ENCODE data around the gene SULT1A2. TPM values are rescaled to one million over a fixed set of nuclear protein-coding genes. Genes with fewer than 3 reads are reported as not detected.
"Not testable (repeated sequence)": the region's sequence is repeated elsewhere in the genome, so short reads cannot be mapped to it uniquely, and the experiment has no call there.

SULT1A2 gene
- polyA plus RNA-seq, 2 of the 4 experiments (the other 2 are of a cell fraction), result 0.06 to 0.09 TPM

- TF ChIP-seq RFX5 (IDR thresholded peaks at IDR 0.05) (no peak), CBX2 (IDR thresholded peaks at IDR 0.05; ENCODE audit: borderline replicate concordance, low read depth) (no peak), PHF8 (IDR thresholded peaks at IDR 0.05; ENCODE audit: borderline replicate concordance, low read depth) (no peak), KDM1A (IDR thresholded peaks at IDR 0.05; ENCODE audit: low read depth) (no peak), SREBF2 (IDR thresholded peaks at IDR 0.05) (no peak), ZNF302 (CRISPR knock-in tag; IDR thresholded peaks at IDR 0.05) (no peak), HMGXB4 (CRISPR knock-in tag; IDR thresholded peaks at IDR 0.05; ENCODE audit: borderline replicate concordance) (no peak), RAD21 (conservative IDR thresholded peaks at IDR 0.05 in 1 of 2, IDR thresholded peaks at IDR 0.05 in 1 of 2) (no peak), CHD4 (IDR thresholded peaks at IDR 0.05; ENCODE audit: borderline replicate concordance) (no peak)
These were observed 21.0 kb upstream of the SULT1A2 start (continued) for GRCh38 chr16:28617874-28618273.

- ATAC-seq (no peak), FAIRE-seq (no peak), DNase-seq (ENCODE audit: low read depth in 1 of 2, low spot score in 1 of 2) (no peak)
- H3K4me2 ChIP-seq, result no peak overlapping the region
- H3K9me3 ChIP-seq, result no peaks in the 10 kb centered on the region
- no peak for TF ChIP-seq REST (IDR thresholded peaks at IDR 0.05)
- TF ChIP-seq POLR2AphosphoS2 (conservative IDR thresholded peaks at IDR 0.05; ENCODE audit: low read length), result no peak
- TF ChIP-seq PBX3 (IDR thresholded peaks at IDR 0.05), result no peak
- no peak for TF ChIP-seq ZSCAN20 (CRISPR knock-in tag; IDR thresholded peaks at IDR 0.05)
- TF ChIP-seq EHMT2 (IDR thresholded peaks at IDR 0.05; ENCODE audit: low read depth), result no peak
- no peak for TF ChIP-seq RFX5 (IDR thresholded peaks at IDR 0.05)
- TF ChIP-seq ESRRA (IDR thresholded peaks at IDR 0.05; ENCODE audit: borderline replicate concordance, low read length), result no peak
- TF ChIP-seq ZFP36 (IDR thresholded peaks at IDR 0.05; ENCODE audit: borderline replicate concordance, partially characterized antibody), result no peak
- no peak for TF ChIP-seq RARB (CRISPR knock-in tag; IDR thresholded peaks at IDR 0.05)
- no peak for TF ChIP-seq CEBPB (IDR thresholded peaks at IDR 0.05)
- TF ChIP-seq ZNF302 (CRISPR knock-in tag; IDR thresholded peaks at IDR 0.05), result no peak
- TF ChIP-seq SMC3 (IDR thresholded peaks at IDR 0.05), result no peak
- no peak for TF ChIP-seq CBX8 (IDR thresholded peaks at IDR 0.05)
- no peak for TF ChIP-seq SREBF2 (IDR thresholded peaks at IDR 0.05)
- no peak for TF ChIP-seq EP300 (IDR thresholded peaks at IDR 0.05)
- TF ChIP-seq CTCF (IDR thresholded peaks at IDR 0.05), result no peak
- TF ChIP-seq CBX2 (IDR thresholded peaks at IDR 0.05; ENCODE audit: borderline replicate concordance, low read depth), result no peak
- no peak for TF ChIP-seq HES2 (IDR thresholded peaks at IDR 0.05)
- no peak for TF ChIP-seq KDM1A (IDR thresholded peaks at IDR 0.05; ENCODE audit: low read depth)
- no peak for TF ChIP-seq HMGXB4 (CRISPR knock-in tag; IDR thresholded peaks at IDR 0.05; ENCODE audit: borderline replicate concordance)
- H3K27ac ChIP-seq, result no peak overlapping the region
- 71% methylated on average over 7 of the region's 7 CpGs for WGBS (ENCODE audit: missing lambda C conversion rate)
- no peaks in the 10 kb centered on the region for H3K4me1 ChIP-seq
- POLR2A ChIA-PET, result no interaction called here
- H3K4me3 ChIP-seq, result no peak overlapping the region
- CTCF ChIA-PET, result interaction anchor here (0.6 to 2.2 kb wide), 19 partner anchors 9 to 342 kb away, joined by 3 to 12 read pairs (median 4); partner anchors contain the start of genes CLN3 and SULT1A2
These were observed 19.8 kb upstream of the SULT1A2 start for GRCh38 chr16:28616636-28617035.

- H3K4me1 ChIP-seq; H3K27ac ChIP-seq; H3K4me2 ChIP-seq; DNase-seq (ENCODE audit: low read depth in 1 of 2, low spot score in 1 of 2); ATAC-seq; H3K4me3 ChIP-seq; FAIRE-seq; H3K9me3 ChIP-seq; POLR2A ChIA-PET: not testable (repeated sequence)
- CTCF ChIA-PET, result interaction anchor here (0.6 to 2.2 kb wide), 20 partner anchors 9 to 341 kb away, joined by 3 to 12 read pairs (median 4); partner anchors contain the start of genes CLN3 and SULT1A2
- WGBS (ENCODE audit: missing lambda C conversion rate), result 59% methylated on average over 7 of the region's 7 CpGs
These were observed 19.4 kb upstream of the SULT1A2 start for GRCh38 chr16:28616224-28616577.
